ENCODE measurements around the gene SELENOM. TPM values are rescaled to one million over a fixed set of nuclear protein-coding genes. Genes with fewer than 3 reads are reported as not detected.
A peak's percentile ranks its signal among the peaks of the same experiment; 100 is the strongest.

Gene SELENOM
- total RNA-seq, 1 donor from 2014 or later, result 3.7 TPM

DNA sequence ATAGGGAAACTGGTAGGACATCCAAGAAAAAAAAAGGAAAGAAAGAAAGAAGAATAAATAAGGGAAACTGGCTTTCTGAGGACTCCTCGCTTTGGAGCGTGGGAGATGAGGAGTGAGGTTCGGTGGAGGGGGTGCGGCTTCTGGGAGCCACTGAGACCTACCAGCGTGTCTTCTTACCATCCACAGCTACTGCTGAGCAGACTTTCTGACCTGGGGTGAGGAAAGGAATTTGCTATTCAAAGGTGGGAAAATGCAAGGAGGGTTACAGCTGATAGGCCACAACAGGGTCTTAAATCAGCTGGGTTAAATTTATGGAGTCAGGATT, 488 bp upstream of the SELENOM start:
- TF ChIP-seq, protein P1, sequence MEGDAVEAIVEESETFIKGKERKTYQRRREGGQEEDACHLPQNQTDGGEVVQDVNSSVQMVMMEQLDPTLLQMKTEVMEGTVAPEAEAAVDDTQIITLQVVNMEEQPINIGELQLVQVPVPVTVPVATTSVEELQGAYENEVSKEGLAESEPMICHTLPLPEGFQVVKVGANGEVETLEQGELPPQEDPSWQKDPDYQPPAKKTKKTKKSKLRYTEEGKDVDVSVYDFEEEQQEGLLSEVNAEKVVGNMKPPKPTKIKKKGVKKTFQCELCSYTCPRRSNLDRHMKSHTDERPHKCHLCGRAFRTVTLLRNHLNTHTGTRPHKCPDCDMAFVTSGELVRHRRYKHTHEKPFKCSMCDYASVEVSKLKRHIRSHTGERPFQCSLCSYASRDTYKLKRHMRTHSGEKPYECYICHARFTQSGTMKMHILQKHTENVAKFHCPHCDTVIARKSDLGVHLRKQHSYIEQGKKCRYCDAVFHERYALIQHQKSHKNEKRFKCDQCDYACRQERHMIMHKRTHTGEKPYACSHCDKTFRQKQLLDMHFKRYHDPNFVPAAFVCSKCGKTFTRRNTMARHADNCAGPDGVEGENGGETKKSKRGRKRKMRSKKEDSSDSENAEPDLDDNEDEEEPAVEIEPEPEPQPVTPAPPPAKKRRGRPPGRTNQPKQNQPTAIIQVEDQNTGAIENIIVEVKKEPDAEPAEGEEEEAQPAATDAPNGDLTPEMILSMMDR (IDR thresholded peaks at IDR 0.05; ENCODE audit: unreplicated experiment), result no peak
- Mint-ChIP-seq H3K36me3 (ENCODE audit: insufficient read depth) (no peaks in the 10 kb centered on the region), H3K9me3 (ENCODE audit: low read depth) (no peaks in the 10 kb centered on the region), H3K27ac (peak overlapping the region; percentile 87), H3K4me3 (ENCODE audit: low read depth) (peak overlapping the region; percentile 71), H3K4me1 (ENCODE audit: low read depth) (peaks cover 5% of the 10 kb centered on the region), H3K27me3 (peaks cover 27% of the 10 kb centered on the region)
- DNase-seq (ENCODE audit: low spot score, unreplicated experiment), result no peak

DNA sequence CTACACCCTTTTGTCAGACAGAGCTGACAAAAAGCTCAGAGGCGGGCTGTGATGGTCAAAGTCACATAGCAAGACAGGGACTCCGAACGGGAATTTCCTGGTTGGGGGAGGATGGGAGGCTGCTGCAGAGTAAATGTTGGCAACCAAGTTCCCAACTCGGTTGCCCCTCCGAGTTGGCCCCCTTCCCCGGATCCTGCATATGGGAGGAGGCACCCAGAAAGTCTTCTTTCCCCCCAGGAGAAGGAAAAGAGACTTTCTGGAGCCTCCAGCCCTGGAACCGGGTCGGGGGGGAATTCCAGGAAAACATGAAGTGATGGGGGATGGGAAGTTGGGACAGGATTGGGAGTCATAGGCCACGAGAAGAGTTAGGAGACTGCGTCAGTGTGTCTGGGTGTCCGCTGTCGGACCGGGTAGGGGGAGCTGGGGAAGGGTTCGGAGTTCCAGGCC, 614 bp downstream of the SELENOM start:
- TF ChIP-seq, protein P1 (IDR thresholded peaks at IDR 0.05; ENCODE audit: unreplicated experiment), result no peak
- no peak for DNase-seq (ENCODE audit: low spot score, unreplicated experiment)
- no peaks in the 10 kb centered on the region for H3K9me3 Mint-ChIP-seq (ENCODE audit: low read depth)
- H3K27me3 Mint-ChIP-seq, result peaks cover 27% of the 10 kb centered on the region
- H3K36me3 Mint-ChIP-seq (ENCODE audit: insufficient read depth), result no peaks in the 10 kb centered on the region
- peak overlapping the region; percentile 56 for H3K4me3 Mint-ChIP-seq (ENCODE audit: low read depth)
- peak overlapping the region; percentile 80 for H3K27ac Mint-ChIP-seq
- H3K4me1 Mint-ChIP-seq (ENCODE audit: low read depth), result peaks cover 5% of the 10 kb centered on the region

DNA sequence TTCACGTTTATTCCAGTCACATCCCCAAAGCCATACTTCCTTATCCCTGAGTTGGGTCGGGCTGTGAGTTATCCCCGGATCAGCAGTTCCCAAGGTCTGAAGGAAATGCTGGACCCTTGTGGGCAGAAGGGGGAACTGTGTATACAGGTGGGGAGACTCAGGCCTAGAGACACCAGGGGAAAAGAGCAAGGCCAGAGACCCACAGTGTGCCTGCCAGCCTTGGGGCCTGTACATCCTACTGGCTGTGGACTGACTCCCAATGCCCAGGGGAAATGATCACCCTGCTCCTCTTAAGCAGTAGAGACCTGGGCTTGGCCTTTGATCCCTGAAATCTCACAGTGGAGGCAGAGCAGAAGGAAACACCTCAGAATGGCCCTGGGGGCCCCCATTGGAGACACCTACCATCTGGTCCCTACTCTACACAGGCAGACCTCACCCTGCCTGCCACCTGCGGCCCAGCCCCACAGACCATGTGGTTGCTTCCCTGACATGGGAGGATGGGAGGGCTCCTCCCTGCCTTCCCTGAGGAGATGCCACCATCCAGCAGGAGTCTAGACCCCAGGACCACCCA, 1.3 kb downstream of the SELENOM start:
- H3K36me3 Mint-ChIP-seq (ENCODE audit: insufficient read depth), result no peaks in the 10 kb centered on the region
- H3K4me3 Mint-ChIP-seq (ENCODE audit: low read depth), result no peak overlapping the region
- peak overlapping the region; percentile 41 for H3K27ac Mint-ChIP-seq
- H3K4me1 Mint-ChIP-seq (ENCODE audit: low read depth), result peaks cover 5% of the 10 kb centered on the region
- TF ChIP-seq, protein P1 (IDR thresholded peaks at IDR 0.05; ENCODE audit: unreplicated experiment), result no peak
- peaks cover 27% of the 10 kb centered on the region for H3K27me3 Mint-ChIP-seq
- no peak for DNase-seq (ENCODE audit: low spot score, unreplicated experiment)
- H3K9me3 Mint-ChIP-seq (ENCODE audit: low read depth), result no peaks in the 10 kb centered on the region

DNA sequence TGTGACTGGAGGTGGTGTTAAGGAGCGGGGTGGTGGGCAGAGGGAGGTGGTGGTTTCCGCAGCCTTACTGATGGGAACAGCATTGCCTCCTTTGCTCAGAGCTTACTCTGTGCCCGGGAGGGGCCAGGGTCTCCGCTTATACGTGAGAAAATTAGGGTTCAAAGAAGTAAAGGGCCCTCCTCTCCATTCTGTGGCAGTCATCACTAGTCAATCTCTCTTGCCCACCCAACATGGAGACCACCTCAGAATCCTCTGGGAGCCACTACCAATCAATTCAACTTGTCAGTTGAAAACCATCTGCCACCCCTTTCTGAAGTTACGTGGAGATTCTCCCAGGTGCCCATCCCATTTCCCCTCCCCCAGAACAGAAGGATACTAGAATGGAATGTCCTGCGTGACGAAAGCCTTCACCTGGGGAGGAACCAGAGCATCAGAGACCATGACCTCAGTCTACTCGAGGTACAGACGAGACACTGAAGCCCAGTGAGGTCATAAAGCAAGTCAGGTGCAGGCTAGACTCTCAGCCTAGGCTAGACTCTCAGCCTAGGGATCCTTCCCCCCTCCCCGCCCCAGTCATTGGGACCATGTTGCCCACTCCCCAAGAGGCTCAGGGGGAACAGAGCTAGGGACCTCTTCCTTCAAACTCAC, 2.0 kb downstream of the SELENOM start:
- H3K36me3 Mint-ChIP-seq (ENCODE audit: insufficient read depth), result no peaks in the 10 kb centered on the region
- TF ChIP-seq, protein P1 (IDR thresholded peaks at IDR 0.05; ENCODE audit: unreplicated experiment), result no peak
- no peak for DNase-seq (ENCODE audit: low spot score, unreplicated experiment)
- peaks cover 5% of the 10 kb centered on the region for H3K4me1 Mint-ChIP-seq (ENCODE audit: low read depth)
- H3K9me3 Mint-ChIP-seq (ENCODE audit: low read depth), result no peaks in the 10 kb centered on the region
- H3K27ac Mint-ChIP-seq, result peak overlapping the region; percentile 62
- H3K4me3 Mint-ChIP-seq (ENCODE audit: low read depth), result no peak overlapping the region
- peaks cover 27% of the 10 kb centered on the region for H3K27me3 Mint-ChIP-seq

DNA sequence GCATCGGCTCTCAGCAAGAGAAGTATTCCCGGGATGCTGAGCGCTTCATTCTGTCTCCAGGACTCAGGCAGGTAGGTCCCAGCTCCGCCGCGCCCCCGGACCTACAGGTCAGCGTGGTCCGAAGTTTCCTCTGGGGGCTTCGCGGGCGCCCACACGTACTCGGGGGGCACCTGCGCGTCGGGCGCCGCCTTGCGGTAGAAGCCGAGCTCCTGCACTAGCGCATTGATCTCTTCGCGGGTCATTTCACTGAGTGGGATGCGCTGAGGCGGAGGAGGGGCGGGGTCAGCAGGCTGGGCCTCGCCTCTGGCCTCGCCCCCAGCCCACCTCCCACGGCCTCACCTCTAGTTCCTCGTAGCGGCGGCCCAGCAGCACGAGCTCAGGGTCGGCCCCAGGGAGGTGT, 2.5 kb downstream of the SELENOM start:
- TF ChIP-seq, protein P1 (IDR thresholded peaks at IDR 0.05; ENCODE audit: unreplicated experiment), result peak; percentile 69
- H3K27ac Mint-ChIP-seq, result no peak overlapping the region
- no peak overlapping the region for H3K4me3 Mint-ChIP-seq (ENCODE audit: low read depth)
- H3K27me3 Mint-ChIP-seq, result peaks cover 27% of the 10 kb centered on the region
- peak; percentile 38 for DNase-seq (ENCODE audit: low spot score, unreplicated experiment)
- H3K4me1 Mint-ChIP-seq (ENCODE audit: low read depth), result peaks cover 5% of the 10 kb centered on the region
- no peaks in the 10 kb centered on the region for H3K36me3 Mint-ChIP-seq (ENCODE audit: insufficient read depth)
- no peaks in the 10 kb centered on the region for H3K9me3 Mint-ChIP-seq (ENCODE audit: low read depth)

Measured in progenitor cell of endocrine pancreas (in vitro differentiated cells).